GM13976 (cell line): ENCODE results near the gene RETREG1.

ENCODE experiments used
- DNase-seq: peaks from one replicate; pipeline ENCODE4 v3.0.0; 2012; ENCODE audit warnings: low spot score
- in situ Hi-C: fragments of 300-500 bp; cut with MboI; formaldehyde crosslinking; loops from one replicate; pipeline ENCODE4 v1.12.0; 2022; ENCODE audit warnings: low sequenced_read_pairs, mixed read lengths, inconsistent platforms; ENCODE audit not compliant: unreplicated experiment
- TF ChIP-seq, protein P1 (sequence below): IDR thresholded peaks from 2 replicates; pipeline ENCODE4 v1.5.1; 2012; ENCODE audit warnings: borderline replicate concordance, mild to moderate bottlenecking; ENCODE audit not compliant: insufficient read depth; ENCODE audit errors: extremely low read depth, missing control alignments, control extremely low read depth

The RETREG1 gene

GRCh38 chr5:16578474-16578883 is 38.3 kb downstream of the RETREG1 start:
- TF ChIP-seq, protein P1, sequence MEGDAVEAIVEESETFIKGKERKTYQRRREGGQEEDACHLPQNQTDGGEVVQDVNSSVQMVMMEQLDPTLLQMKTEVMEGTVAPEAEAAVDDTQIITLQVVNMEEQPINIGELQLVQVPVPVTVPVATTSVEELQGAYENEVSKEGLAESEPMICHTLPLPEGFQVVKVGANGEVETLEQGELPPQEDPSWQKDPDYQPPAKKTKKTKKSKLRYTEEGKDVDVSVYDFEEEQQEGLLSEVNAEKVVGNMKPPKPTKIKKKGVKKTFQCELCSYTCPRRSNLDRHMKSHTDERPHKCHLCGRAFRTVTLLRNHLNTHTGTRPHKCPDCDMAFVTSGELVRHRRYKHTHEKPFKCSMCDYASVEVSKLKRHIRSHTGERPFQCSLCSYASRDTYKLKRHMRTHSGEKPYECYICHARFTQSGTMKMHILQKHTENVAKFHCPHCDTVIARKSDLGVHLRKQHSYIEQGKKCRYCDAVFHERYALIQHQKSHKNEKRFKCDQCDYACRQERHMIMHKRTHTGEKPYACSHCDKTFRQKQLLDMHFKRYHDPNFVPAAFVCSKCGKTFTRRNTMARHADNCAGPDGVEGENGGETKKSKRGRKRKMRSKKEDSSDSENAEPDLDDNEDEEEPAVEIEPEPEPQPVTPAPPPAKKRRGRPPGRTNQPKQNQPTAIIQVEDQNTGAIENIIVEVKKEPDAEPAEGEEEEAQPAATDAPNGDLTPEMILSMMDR, result no peak
- in situ Hi-C loops, result no loop called here
- no peak for DNase-seq

GRCh38 chr5:16577677-16578076 is 39.1 kb downstream of the RETREG1 start:
- in situ Hi-C loops, result no loop called here
- TF ChIP-seq, protein P1, result no peak
- DNase-seq, result no peak

GRCh38 chr5:16574789-16575721 is 41.7 kb downstream of the RETREG1 start:
- no peak for DNase-seq
- TF ChIP-seq, protein P1, result no peak
- in situ Hi-C loops, result loop anchor here (25.0 kb wide), 1 partner anchor 413 kb away; no protein-coding TSS in a partner anchor

DNA sequence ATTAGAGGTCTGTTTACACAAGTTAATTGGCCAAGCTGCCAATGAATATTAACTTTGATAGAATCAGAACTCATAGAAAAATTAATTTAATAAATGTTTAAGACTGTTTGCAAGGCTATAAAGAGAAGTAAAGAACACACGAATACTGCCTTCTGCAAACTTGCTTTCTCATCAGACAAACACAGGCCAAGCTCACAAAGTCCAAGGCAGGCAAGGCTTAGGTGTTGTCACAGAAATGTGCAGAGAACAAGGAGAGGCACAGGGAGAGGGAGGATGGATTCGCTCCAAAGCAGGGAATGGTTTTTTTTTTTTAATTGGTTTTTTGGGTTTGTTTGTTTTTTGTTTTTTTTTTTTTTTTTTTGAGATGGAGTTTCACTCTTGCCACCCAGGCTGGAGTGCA is 43.4 kb downstream of the RETREG1 start:
- TF ChIP-seq, protein P1, result no peak
- in situ Hi-C loops, result loop anchor here (25.0 kb wide), 1 partner anchor 411 kb away; no protein-coding TSS in a partner anchor
- no peak for DNase-seq

- no peak for DNase-seq
- in situ Hi-C loops, result loop anchor here (25.0 kb wide), 1 partner anchor 410 kb away; no protein-coding TSS in a partner anchor
- TF ChIP-seq, protein P1, result no peak
Measured at GRCh38 chr5:16572289-16573015, 44.3 kb downstream of the RETREG1 start.

GRCh38 chr5:16571016-16571415 is 45.8 kb downstream of the RETREG1 start:
- in situ Hi-C loops, result loop anchor here (25.0 kb wide), 1 partner anchor 409 kb away; no protein-coding TSS in a partner anchor
- TF ChIP-seq, protein P1, result no peak
- no peak for DNase-seq
